ENCODE measurements around the gene ACVRL1. TPM values are rescaled to one million over a fixed set of nuclear protein-coding genes. Genes with fewer than 3 reads are reported as not detected.

The ACVRL1 gene
- total RNA-seq, 4 donors from 2014 or later = 68.4 to 318 (median 80.7) TPM

DNA sequence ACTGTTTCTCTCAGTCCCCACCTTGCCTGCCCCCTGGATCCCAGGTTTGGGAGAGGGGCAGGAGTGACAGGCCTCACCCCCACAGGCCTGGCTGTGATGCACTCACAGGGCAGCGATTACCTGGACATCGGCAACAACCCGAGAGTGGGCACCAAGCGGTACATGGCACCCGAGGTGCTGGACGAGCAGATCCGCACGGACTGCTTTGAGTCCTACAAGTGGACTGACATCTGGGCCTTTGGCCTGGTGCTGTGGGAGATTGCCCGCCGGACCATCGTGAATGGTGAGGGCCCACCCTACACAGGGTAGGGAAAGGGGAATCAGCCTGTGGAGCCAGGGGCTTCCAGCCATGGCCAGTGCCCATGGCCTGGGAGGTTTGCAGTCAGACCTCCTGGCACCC is 8.6 kb downstream of the ACVRL1 start:
- Histone ChIP-seq H3K4me3 (no peak overlapping the region), H3K36me3 (peaks cover 0 to 31% (median 0%) of the 10 kb centered on the region in 3 donors), H3K27me3 (no peaks in the 10 kb centered on the region), H3K9me3 (no peaks in the 10 kb centered on the region), H3K4me1 (peaks cover 0 to 56% (median 18%) of the 10 kb centered on the region in 4 donors), H3K27ac (no peak overlapping the region)
- DNase-seq (ENCODE audit: low spot score in 2 of 2) = no peak
- TF ChIP-seq POLR2A (IDR thresholded peaks at IDR 0.05) (no peak), EP300 (IDR thresholded peaks at IDR 0.05) (no peak)
- TF ChIP-seq, protein P1, sequence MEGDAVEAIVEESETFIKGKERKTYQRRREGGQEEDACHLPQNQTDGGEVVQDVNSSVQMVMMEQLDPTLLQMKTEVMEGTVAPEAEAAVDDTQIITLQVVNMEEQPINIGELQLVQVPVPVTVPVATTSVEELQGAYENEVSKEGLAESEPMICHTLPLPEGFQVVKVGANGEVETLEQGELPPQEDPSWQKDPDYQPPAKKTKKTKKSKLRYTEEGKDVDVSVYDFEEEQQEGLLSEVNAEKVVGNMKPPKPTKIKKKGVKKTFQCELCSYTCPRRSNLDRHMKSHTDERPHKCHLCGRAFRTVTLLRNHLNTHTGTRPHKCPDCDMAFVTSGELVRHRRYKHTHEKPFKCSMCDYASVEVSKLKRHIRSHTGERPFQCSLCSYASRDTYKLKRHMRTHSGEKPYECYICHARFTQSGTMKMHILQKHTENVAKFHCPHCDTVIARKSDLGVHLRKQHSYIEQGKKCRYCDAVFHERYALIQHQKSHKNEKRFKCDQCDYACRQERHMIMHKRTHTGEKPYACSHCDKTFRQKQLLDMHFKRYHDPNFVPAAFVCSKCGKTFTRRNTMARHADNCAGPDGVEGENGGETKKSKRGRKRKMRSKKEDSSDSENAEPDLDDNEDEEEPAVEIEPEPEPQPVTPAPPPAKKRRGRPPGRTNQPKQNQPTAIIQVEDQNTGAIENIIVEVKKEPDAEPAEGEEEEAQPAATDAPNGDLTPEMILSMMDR (IDR thresholded peaks at IDR 0.05) = no peak
- 96 to 97% methylated on average over 11 of the region's 11 CpGs for WGBS, 2 donors

DNA sequence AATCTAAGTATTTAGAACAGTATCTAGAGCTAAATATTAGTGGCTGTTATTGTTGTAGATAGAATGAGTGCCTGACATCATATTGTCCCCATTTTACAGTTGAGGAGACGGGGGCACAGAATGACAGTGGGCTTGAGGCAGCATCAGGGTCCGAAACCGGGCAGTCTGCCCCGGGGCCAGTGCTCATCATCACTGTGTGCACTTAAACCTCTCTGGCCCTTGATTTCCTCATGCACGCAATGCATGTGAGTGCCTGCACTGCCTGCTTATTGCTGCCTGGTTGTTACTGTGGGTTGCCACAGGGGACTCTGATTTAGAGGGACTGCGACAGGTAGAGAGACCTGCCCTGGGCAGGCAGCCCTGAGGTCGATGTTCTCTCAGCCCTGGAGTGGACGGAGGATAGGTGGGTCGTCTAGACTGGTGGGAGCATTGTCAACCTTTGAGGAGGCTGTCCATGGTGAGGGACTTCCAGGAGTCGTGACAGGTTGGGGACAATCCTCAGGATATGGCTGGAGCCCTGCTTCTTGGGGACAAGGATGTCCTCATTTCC is 9.8 kb downstream of the ACVRL1 start:
- H3K27me3 ChIP-seq = no peaks in the 10 kb centered on the region
- WGBS, 2 donors = 92 to 93% methylated on average over 10 of the region's 10 CpGs
- H3K27ac ChIP-seq = no peak overlapping the region
- no peaks in the 10 kb centered on the region for H3K9me3 ChIP-seq
- TF ChIP-seq, protein P1 (IDR thresholded peaks at IDR 0.05) = no peak
- TF ChIP-seq POLR2A (IDR thresholded peaks at IDR 0.05) (no peak), EP300 (IDR thresholded peaks at IDR 0.05) (no peak)
- peaks cover 0 to 56% (median 8%) of the 10 kb centered on the region in 4 donors for H3K4me1 ChIP-seq
- DNase-seq (ENCODE audit: low spot score in 2 of 2) = no peak
- no peak overlapping the region for H3K4me3 ChIP-seq
- peaks cover 0 to 31% (median 0%) of the 10 kb centered on the region in 3 donors for H3K36me3 ChIP-seq

DNA sequence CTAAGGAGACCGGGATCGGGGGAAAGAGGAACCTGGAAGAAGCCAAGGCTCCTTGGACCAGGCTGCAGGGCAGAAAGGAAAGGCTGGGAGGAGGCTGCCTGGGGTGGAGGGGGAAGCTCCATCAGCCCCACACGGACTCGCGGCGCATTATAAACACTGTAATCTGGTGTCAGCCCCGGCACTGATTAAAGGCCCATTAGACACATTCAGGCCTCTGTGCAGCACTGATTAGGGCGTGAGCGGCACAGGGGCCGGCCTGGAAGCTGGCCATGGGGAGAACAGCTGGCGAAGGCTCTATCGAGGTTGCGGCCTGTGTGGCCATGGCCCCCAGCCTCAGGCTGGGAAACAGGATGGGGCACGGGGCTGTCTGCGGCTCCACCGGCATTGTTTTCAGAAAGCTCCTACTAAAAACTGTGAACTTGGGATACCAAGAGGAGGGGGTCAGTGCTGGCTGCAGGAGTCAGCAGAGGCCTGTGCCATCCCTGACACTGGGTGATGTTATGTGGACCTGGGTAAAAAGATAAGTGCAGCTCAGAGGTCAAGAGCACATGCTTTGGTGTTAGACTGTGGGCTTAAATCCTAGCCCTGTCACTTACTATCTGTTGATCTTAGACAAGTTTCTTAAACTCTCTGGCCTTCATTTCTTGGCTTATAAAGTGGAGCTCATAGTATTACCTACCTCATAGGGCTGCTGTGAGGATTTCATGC is 10.6 kb downstream of the ACVRL1 start:
- no peaks in the 10 kb centered on the region for H3K27me3 ChIP-seq
- H3K27ac ChIP-seq = peak overlapping the region in 1 of 4 donors; percentile 45
- no peak for DNase-seq (ENCODE audit: low spot score in 2 of 2)
- no peak overlapping the region for H3K4me3 ChIP-seq
- peaks cover 0 to 56% (median 12%) of the 10 kb centered on the region in 4 donors for H3K4me1 ChIP-seq
- WGBS, 2 donors = 53 to 60% methylated on average over 16 of the region's 16 CpGs
- TF ChIP-seq, protein P1 (IDR thresholded peaks at IDR 0.05) = no peak
- TF ChIP-seq POLR2A (IDR thresholded peaks at IDR 0.05) (no peak), EP300 (IDR thresholded peaks at IDR 0.05) (no peak)
- no peaks in the 10 kb centered on the region for H3K9me3 ChIP-seq
- H3K36me3 ChIP-seq = peaks cover 0 to 31% (median 0%) of the 10 kb centered on the region in 3 donors

DNA sequence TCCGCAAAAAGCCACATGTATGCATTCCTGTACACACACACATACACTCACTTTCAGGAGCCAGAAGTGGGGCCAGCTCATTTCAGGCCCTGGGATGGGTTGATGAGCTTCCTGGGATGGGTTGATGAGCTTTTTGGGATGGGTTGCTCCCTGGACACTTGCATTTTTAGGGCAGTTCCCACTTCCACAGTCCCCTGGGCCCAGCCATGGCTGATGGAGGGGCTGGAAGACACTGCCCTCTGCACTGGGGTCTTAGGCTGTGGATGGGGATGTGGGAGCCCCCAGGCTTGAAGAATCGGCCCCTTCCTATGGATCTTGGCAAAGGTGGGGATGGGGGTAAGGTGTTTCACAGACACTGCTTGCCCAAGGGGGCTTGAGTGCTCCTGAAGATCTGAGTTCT is 12.7 kb downstream of the ACVRL1 start:
- Histone ChIP-seq H3K36me3 (peaks cover 0 to 29% (median 0%) of the 10 kb centered on the region in 3 donors), H3K27me3 (no peaks in the 10 kb centered on the region), H3K9me3 (no peaks in the 10 kb centered on the region), H3K4me3 (no peak overlapping the region), H3K4me1 (peaks cover 0 to 56% (median 16%) of the 10 kb centered on the region in 4 donors), H3K27ac (no peak overlapping the region)
- TF ChIP-seq, protein P1 (IDR thresholded peaks at IDR 0.05) = no peak
- TF ChIP-seq POLR2A (IDR thresholded peaks at IDR 0.05) (no peak), EP300 (IDR thresholded peaks at IDR 0.05) (no peak)
- DNase-seq (ENCODE audit: low spot score in 2 of 2) = no peak
- 91 to 94% methylated on average over 2 of the region's 2 CpGs for whole genome bisulfite sequencing, 2 donors

Data from tibial nerve (tissue), 4 donors.